ENCODE results near the gene SORCS2. TPM values are rescaled to one million over a fixed set of nuclear protein-coding genes. Genes with fewer than 3 reads are reported as not detected.

The SORCS2 gene
- total and polyA plus RNA-seq, 2 of the 4 experiments (the other 2 are of a cell fraction): 0.36 to 0.62 TPM

DNA sequence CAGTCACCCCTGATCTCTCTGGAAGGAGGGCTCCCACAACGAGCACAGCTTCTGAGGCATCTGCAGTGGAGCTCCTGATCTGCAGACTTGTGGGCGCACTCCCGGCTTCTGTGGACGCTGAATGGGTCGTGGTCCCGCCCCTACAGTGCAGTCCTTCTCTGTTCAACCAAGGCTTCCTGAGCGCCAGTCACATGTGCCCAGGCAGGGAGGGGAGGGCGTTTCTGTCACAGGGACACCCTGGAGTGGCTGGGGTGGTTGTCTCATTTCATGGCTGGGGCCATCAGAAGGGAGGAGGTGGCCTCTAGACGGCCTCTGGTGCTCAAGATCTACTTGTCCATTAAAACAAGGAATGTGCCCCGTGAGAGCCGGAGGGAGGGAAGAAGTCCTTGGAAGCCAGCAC lies 309.5 kb downstream of the SORCS2 start:
- dilution Hi-C loops (cut with HindIII; ENCODE audit: low sequenced_read_pairs, unreplicated experiment): no loop called here
- CTCF ChIA-PET: no interaction called here
- BruUV-seq (replicated peaks): no TSS peak

More for the DNA sequence above, 309.5 kb downstream of the SORCS2 start:
- Histone ChIP-seq H2BK15ac (ENCODE audit: low read depth, low read length) (no peak overlapping the region), H3K14ac (replicated peaks; ENCODE audit: low read depth, low read length) (no peak overlapping the region), H2AK9ac (replicated peaks; ENCODE audit: low read depth, low read length, poor library complexity) (no peak overlapping the region), H4K20me1 (ENCODE audit: insufficient read depth, low read length) (no peaks in the 10 kb centered on the region), H4K91ac (ENCODE audit: insufficient read depth, low read depth, low read length) (no peak overlapping the region), H2BK120ac (ENCODE audit: low read depth, low read length) (no peak overlapping the region), H2AFZ (replicated peaks; ENCODE audit: low read length, poor library complexity) (peak overlapping the region; percentile 24), H2AK5ac (ENCODE audit: low read depth, low read length) (no peak overlapping the region), H3K4me3 (ENCODE audit: insufficient read depth, low read depth, low read length) (no peak overlapping the region), H2BK5ac (ENCODE audit: low read depth, low read length, poor library complexity, severe bottlenecking) (no peak overlapping the region), H3K4ac (ENCODE audit: low read depth, low read length) (no peak overlapping the region), H3K36me3 (ENCODE audit: control insufficient read depth, insufficient read depth, low read length) (no peaks in the 10 kb centered on the region), H3K9me1 (ENCODE audit: insufficient read depth, low read length) (no peaks in the 10 kb centered on the region), H4K8ac (ENCODE audit: low read depth in 2 of 2, low read length in 2 of 2) (no peak overlapping the region), H3K56ac (ENCODE audit: extremely low read depth, insufficient read depth, low read length) (no peak overlapping the region), H3K9me3 (ENCODE audit: control insufficient read depth, insufficient read depth, low read length) (no peaks in the 10 kb centered on the region), H3K23ac (ENCODE audit: low read depth, low read length) (no peak overlapping the region), H3K18ac (ENCODE audit: low read depth, low read length) (no peak overlapping the region), H4K5ac (ENCODE audit: low read depth, low read length) (no peak overlapping the region), H3K9ac (ENCODE audit: low read depth, low read length) (no peak overlapping the region), H3K79me1 (ENCODE audit: low read depth in 1 of 2, low read length in 2 of 2) (no peaks in the 10 kb centered on the region), H3K4me1 (ENCODE audit: control insufficient read depth, insufficient read depth, low read length) (no peaks in the 10 kb centered on the region), H2BK20ac (ENCODE audit: low read depth, low read length) (no peak overlapping the region), H3K27me3 (ENCODE audit: control insufficient read depth, insufficient read depth, low read length) (peaks cover 62% of the 10 kb centered on the region), H3K4me2 (ENCODE audit: low read depth, low read length) (no peak overlapping the region), H3K27ac (ENCODE audit: insufficient read depth, low read length) (no peak overlapping the region)
- DNase-seq: no peak
- intact Hi-C loops (cut with micrococcal nuclease): no loop called here
- 83% methylated on average over 2 of the region's 11 CpGs; no CpG with 5 or more reads in 1 of the 2 experiments for WGBS, 2 experiments (ENCODE audit: extremely low coverage in 2 of 2, insufficient read length in 1 of 2)
- POLR2A ChIA-PET (ENCODE audit: unreplicated experiment): no interaction called here
- in situ Hi-C loops (cut with MboI; ENCODE audit: low sequenced_read_pairs): no loop called here
- TF ChIP-seq, protein P1, sequence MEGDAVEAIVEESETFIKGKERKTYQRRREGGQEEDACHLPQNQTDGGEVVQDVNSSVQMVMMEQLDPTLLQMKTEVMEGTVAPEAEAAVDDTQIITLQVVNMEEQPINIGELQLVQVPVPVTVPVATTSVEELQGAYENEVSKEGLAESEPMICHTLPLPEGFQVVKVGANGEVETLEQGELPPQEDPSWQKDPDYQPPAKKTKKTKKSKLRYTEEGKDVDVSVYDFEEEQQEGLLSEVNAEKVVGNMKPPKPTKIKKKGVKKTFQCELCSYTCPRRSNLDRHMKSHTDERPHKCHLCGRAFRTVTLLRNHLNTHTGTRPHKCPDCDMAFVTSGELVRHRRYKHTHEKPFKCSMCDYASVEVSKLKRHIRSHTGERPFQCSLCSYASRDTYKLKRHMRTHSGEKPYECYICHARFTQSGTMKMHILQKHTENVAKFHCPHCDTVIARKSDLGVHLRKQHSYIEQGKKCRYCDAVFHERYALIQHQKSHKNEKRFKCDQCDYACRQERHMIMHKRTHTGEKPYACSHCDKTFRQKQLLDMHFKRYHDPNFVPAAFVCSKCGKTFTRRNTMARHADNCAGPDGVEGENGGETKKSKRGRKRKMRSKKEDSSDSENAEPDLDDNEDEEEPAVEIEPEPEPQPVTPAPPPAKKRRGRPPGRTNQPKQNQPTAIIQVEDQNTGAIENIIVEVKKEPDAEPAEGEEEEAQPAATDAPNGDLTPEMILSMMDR (conservative IDR thresholded peaks at IDR 0.05; ENCODE audit: low read depth, low read length): no peak
- TF ChIP-seq RCOR1 (IDR thresholded peaks at IDR 0.05; ENCODE audit: insufficient replicate concordance, low read length) (no peak), BHLHE40 (IDR thresholded peaks at IDR 0.05; ENCODE audit: low read depth, low read length) (no peak), CHD1 (IDR thresholded peaks at IDR 0.05; ENCODE audit: low read depth, low read length) (no peak), MAFK (IDR thresholded peaks at IDR 0.05; ENCODE audit: low read depth, low read length) (no peak), MXI1 (IDR thresholded peaks at IDR 0.05; ENCODE audit: borderline replicate concordance, low read depth, low read length) (no peak), CEBPB (IDR thresholded peaks at IDR 0.05; ENCODE audit: low read depth, low read length) (no peak), SMC3 (IDR thresholded peaks at IDR 0.05; ENCODE audit: low read depth, low read length) (no peak), FOS (IDR thresholded peaks at IDR 0.05; ENCODE audit: low read depth, low read length) (no peak), NFE2L2 (IDR thresholded peaks at IDR 0.05; ENCODE audit: low read depth, low read length) (no peak), RAD21 (IDR thresholded peaks at IDR 0.05; ENCODE audit: low read length) (no peak), POLR2A (IDR thresholded peaks at IDR 0.05; ENCODE audit: low read depth, low read length) (no peak), MAZ (IDR thresholded peaks at IDR 0.05; ENCODE audit: borderline replicate concordance, low read depth, low read length) (no peak), RFX5 (IDR thresholded peaks at IDR 0.05; ENCODE audit: low read depth, low read length) (no peak)
- TF ChIP-seq, protein P2, sequence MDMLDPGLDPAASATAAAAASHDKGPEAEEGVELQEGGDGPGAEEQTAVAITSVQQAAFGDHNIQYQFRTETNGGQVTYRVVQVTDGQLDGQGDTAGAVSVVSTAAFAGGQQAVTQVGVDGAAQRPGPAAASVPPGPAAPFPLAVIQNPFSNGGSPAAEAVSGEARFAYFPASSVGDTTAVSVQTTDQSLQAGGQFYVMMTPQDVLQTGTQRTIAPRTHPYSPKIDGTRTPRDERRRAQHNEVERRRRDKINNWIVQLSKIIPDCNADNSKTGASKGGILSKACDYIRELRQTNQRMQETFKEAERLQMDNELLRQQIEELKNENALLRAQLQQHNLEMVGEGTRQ (IDR thresholded peaks at IDR 0.05; ENCODE audit: low read depth, low read length): no peak
- TF ChIP-seq, protein P3, sequence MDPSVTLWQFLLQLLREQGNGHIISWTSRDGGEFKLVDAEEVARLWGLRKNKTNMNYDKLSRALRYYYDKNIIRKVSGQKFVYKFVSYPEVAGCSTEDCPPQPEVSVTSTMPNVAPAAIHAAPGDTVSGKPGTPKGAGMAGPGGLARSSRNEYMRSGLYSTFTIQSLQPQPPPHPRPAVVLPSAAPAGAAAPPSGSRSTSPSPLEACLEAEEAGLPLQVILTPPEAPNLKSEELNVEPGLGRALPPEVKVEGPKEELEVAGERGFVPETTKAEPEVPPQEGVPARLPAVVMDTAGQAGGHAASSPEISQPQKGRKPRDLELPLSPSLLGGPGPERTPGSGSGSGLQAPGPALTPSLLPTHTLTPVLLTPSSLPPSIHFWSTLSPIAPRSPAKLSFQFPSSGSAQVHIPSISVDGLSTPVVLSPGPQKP (IDR thresholded peaks at IDR 0.05; ENCODE audit: borderline replicate concordance, low read depth, low read length): no peak
- ATAC-seq (ENCODE audit: low read depth): no peak
